Tibial nerve (tissue), 4 donors: ENCODE data around the gene MINDY3.

Experiments
- EP300 ChIP-seq, 2 donors: sonication (generic); formaldehyde crosslinking; IDR thresholded peaks; one replicate each; pipeline ENCODE4 v1.6.1; 2017; ENCODE audit warnings: antibody characterized with exemption in 2 of 2, mild to moderate bottlenecking in 1 of 2
- POLR2A ChIP-seq, 2 donors: fragments of 450-650 bp; IDR thresholded peaks; one replicate each; pipeline ENCODE4 v1.6.1; 2017; ENCODE audit warnings: antibody characterized with exemption in 2 of 2, mild to moderate bottlenecking in 2 of 2, moderate library complexity in 2 of 2
- TF ChIP-seq, protein P1 (sequence below), 5 experiments: fragments of 200-600 bp in 3 of 5; fragments of 450-650 bp in 2 of 5; sonication (generic) in 3 of 5; IDR thresholded peaks; one replicate each; pipeline ENCODE4 v1.5.1; 2016 to 2019; ENCODE audit warnings: antibody characterized with exemption in 5 of 5, mild to moderate bottlenecking in 3 of 5, moderate library complexity in 2 of 5

DNA sequence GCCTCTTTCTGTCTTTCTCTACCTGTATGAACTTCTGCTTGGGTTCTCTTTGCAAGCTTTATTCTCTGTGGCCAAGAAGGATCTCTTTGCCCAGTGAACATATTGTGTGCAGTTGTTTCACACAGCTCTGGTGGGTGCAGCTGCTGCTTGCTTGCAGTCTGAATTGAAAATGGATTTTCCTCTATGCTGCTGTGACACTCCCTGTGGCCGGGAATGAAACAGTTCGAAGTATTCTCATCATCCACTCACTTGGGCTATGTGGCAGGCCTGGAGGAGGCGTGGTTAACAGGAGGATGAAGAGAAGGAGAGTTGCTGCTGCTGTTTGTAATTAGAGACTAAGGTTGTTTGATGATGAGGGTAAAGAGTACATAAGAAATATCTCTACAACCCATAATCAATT lies 112.2 kb downstream of the MINDY3 start:
- TF ChIP-seq, protein P1, sequence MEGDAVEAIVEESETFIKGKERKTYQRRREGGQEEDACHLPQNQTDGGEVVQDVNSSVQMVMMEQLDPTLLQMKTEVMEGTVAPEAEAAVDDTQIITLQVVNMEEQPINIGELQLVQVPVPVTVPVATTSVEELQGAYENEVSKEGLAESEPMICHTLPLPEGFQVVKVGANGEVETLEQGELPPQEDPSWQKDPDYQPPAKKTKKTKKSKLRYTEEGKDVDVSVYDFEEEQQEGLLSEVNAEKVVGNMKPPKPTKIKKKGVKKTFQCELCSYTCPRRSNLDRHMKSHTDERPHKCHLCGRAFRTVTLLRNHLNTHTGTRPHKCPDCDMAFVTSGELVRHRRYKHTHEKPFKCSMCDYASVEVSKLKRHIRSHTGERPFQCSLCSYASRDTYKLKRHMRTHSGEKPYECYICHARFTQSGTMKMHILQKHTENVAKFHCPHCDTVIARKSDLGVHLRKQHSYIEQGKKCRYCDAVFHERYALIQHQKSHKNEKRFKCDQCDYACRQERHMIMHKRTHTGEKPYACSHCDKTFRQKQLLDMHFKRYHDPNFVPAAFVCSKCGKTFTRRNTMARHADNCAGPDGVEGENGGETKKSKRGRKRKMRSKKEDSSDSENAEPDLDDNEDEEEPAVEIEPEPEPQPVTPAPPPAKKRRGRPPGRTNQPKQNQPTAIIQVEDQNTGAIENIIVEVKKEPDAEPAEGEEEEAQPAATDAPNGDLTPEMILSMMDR (IDR thresholded peaks at IDR 0.05): no peak
- TF ChIP-seq POLR2A (IDR thresholded peaks at IDR 0.05) (no peak), EP300 (IDR thresholded peaks at IDR 0.05) (no peak)
